Breast epithelium (tissue), 4 donors: ENCODE data around the gene CPT1B. TPM values are rescaled to one million over a fixed set of nuclear protein-coding genes. Genes with fewer than 3 reads are reported as not detected.

Experiments
- DNase-seq, 2 donors: peaks; one replicate each; pipeline ENCODE4 v3.0.0-alpha.2; 2019; ENCODE audit warnings: low spot score in 2 of 2
- H3K27ac ChIP-seq, 2 donors: fragments of 200-600 bp; sonication (generic) in 1 of 2; one replicate each; pipeline ENCODE4 v1.5.1; 2016 to 2019; ENCODE audit warnings: mild to moderate bottlenecking in 1 of 2
- H3K27me3 ChIP-seq, 2 donors: fragments of 200-600 bp; sonication (generic) in 1 of 2; one replicate each; pipeline versions ENCODE4 v1.5.1 to v1.6.0; 2017 to 2019; ENCODE audit warnings: control low read depth in 1 of 2, mild to moderate bottlenecking in 1 of 2
- H3K36me3 ChIP-seq: fragments of 200-600 bp; one replicate; pipeline ENCODE4 v1.5.1; 2019
- H3K4me1 ChIP-seq, 2 donors: fragments of 200-600 bp; sonication (generic); one replicate each; pipeline ENCODE4 v1.5.1; 2016 to 2019; ENCODE audit warnings: control low read depth in 1 of 2
- H3K4me3 ChIP-seq, 3 donors: fragments of 200-600 bp; sonication (generic); 1 replicate in 2 of 3; 2 replicates in 1 of 3; pipeline ENCODE4 v1.5.1; 2016 to 2019; ENCODE audit warnings: mild to moderate bottlenecking in 3 of 3, moderate library complexity in 2 of 3
- H3K9me3 ChIP-seq, 2 donors: fragments of 200-600 bp; sonication (generic) in 1 of 2; one replicate each; pipeline ENCODE4 v1.5.1; 2016 to 2019; ENCODE audit warnings: control low read depth in 1 of 2
- POLR2A ChIP-seq: fragments of 450-650 bp; IDR thresholded peaks from one replicate; pipeline ENCODE4 v1.6.1; 2016; ENCODE audit warnings: antibody characterized with exemption, mild to moderate bottlenecking, moderate library complexity
- POLR2AphosphoS5 ChIP-seq, 3 donors: sonication (generic); formaldehyde crosslinking; IDR thresholded peaks; one replicate each; pipeline ENCODE4 v1.6.1; 2017; ENCODE audit warnings: antibody characterized with exemption in 3 of 3
- intact Hi-C: fragments of 100-400 bp; cut with DNase I; formaldehyde crosslinking; loops from one replicate; pipeline ENCODE4 v1.15.1; 2023; ENCODE audit warnings: low total_unique reads
- total RNA-seq, 3 donors: library from RNA; depleted of rRNA; stranded (reverse); fragments of >200 nt; gene quantifications; one replicate each; pipeline ENCODE4 v1.1.0, GENCODE V29; 2016
- TF ChIP-seq, protein P1 (sequence below), 3 donors: fragments of 450-650 bp; IDR thresholded peaks; one replicate each; pipeline ENCODE4 v1.5.1; 2016 to 2017; ENCODE audit warnings: antibody characterized with exemption in 3 of 3, mild to moderate bottlenecking in 3 of 3, moderate library complexity in 3 of 3

CPT1B gene
- total RNA-seq, 3 donors from 2014 or later = 13.6 to 40.0 (median 39.4) TPM

DNA sequence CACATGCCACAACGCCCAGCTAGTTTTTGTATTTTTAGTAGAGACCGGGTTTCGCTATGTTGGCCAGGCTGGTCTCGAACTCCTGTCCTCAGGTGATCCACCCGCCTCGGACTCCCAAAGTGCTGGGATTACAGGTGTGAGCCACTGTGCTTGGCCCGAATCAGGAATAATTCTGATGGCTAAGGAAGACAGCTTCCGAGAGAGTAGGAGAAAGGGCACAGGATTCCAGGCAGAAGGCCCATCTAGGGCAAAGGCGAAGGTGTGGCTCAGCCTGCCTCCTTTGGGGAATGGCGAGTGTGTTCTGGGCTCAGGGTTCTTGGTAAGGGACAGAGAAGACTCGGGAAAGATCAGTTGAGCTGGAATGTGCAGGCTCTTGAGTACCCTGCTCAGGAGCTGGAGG, 13.9 kb downstream of the CPT1B start:
- no peaks in the 10 kb centered on the region for H3K36me3 ChIP-seq
- H3K27ac ChIP-seq = peak overlapping the region; percentile 86 to 89
- intact Hi-C loops = no loop called here
- H3K27me3 ChIP-seq = no peaks in the 10 kb centered on the region
- H3K9me3 ChIP-seq = no peaks in the 10 kb centered on the region
- no peak for DNase-seq
- H3K4me3 ChIP-seq = no peak overlapping the region
- H3K4me1 ChIP-seq = no peaks in the 10 kb centered on the region
- TF ChIP-seq POLR2AphosphoS5 (IDR thresholded peaks at IDR 0.05) = no peak
- TF ChIP-seq, protein P1, sequence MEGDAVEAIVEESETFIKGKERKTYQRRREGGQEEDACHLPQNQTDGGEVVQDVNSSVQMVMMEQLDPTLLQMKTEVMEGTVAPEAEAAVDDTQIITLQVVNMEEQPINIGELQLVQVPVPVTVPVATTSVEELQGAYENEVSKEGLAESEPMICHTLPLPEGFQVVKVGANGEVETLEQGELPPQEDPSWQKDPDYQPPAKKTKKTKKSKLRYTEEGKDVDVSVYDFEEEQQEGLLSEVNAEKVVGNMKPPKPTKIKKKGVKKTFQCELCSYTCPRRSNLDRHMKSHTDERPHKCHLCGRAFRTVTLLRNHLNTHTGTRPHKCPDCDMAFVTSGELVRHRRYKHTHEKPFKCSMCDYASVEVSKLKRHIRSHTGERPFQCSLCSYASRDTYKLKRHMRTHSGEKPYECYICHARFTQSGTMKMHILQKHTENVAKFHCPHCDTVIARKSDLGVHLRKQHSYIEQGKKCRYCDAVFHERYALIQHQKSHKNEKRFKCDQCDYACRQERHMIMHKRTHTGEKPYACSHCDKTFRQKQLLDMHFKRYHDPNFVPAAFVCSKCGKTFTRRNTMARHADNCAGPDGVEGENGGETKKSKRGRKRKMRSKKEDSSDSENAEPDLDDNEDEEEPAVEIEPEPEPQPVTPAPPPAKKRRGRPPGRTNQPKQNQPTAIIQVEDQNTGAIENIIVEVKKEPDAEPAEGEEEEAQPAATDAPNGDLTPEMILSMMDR (IDR thresholded peaks at IDR 0.05) = no peak
- no peak for TF ChIP-seq POLR2A

DNA sequence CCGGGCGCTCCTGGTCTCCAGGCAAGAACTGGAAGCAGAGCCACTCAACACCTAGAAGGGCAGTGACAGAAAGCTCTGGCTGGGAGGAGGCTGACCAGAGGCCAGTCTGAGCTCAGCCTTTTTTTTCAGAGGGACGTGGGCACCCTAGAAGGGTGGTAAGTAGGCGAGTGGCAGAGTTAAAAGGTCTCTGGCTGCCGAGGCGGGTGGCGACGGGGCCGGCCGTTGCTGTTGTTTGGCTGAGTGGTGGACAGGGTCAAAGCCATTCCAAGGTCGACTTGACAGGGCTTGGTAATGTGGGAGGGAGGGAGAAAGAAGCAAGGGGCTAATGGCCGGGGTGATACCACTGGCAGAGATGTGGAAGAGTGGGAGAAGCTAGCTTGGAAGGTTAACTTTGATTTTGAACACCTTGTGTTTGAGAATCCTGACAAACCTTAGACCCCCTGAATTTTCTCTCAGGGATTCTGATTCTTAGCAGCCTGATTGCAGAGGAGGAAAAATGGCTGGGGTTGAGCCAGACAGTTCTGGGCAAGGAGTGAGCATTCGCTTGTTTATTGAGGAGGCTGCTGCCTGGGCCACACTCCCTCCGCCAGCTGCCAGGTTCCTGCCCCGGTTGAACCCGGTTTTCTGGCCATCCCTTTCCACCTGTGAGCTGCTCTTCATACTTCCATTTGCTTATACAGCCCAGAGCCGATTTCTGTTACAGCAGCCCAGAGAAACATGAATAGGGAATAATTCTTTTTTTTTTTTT, 14.6 kb downstream of the CPT1B start:
- peak overlapping the region; percentile 86 to 89 for H3K27ac ChIP-seq
- peak overlapping the region; percentile 53 to 66 (median 60) for H3K4me3 ChIP-seq
- no peaks in the 10 kb centered on the region for H3K36me3 ChIP-seq
- no peak for DNase-seq
- TF ChIP-seq, protein P1 (IDR thresholded peaks at IDR 0.05) = no peak
- no peak for TF ChIP-seq POLR2AphosphoS5 (IDR thresholded peaks at IDR 0.05)
- no peak for TF ChIP-seq POLR2A
- no peaks in the 10 kb centered on the region for H3K27me3 ChIP-seq
- intact Hi-C loops = no loop called here
- no peaks in the 10 kb centered on the region for H3K4me1 ChIP-seq
- no peaks in the 10 kb centered on the region for H3K9me3 ChIP-seq

DNA sequence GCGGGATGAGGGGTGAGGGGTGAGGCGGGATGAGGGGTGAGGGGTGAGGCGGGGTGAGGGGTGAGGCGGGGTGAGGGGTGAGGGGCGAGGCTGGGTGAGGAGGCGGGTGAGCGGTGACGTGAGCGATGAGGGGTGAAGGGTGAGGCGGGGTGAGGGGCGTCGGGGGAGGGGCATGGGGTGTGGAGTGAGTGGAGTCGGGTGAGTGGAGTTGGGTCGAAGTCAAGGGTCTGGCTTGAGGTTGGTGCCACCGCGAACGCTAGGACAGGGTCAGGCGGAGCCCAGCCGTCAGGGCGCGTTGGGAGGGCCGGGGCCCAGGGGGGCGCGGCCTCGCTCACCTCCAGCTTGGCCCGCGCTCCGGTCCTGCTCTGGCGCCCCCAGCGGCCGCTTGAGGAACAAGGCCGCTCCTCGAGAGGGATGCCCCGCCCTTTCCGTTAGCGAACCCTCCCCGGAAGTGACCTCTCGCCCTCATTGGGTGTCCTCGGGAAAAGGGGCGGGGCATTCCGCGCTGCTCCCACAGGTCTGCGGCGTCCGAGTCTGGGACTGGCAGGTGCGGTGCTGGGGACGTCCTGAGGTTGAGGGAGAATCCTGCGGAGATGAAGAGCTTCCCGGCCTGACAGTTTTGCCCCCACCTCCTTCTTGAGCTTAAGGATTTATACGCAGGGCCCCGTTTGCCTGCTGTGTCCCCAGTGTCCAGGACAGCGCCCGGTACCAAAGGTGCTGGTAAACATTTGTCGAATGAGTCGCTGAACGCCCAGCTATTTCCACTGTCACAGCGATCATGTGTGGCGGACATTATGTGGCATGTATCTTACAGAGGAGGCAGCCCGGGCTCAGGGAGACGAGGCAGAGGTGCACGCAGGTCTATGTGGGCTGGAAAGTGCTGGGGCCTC, 15.5 kb downstream of the CPT1B start, which contains the start of gene SYCE3:
TSS of gene SYCE3 (minus strand) at position 397 of the 890 bp plus-strand sequence. CDS start 6,514 bp downstream, outside the sequence.
- intact Hi-C loops = no loop called here
- no peaks in the 10 kb centered on the region for H3K4me1 ChIP-seq
- H3K27me3 ChIP-seq = no peaks in the 10 kb centered on the region
- peak; percentile 97 to 99 for DNase-seq
- peak; percentile 43 to 88 (median 83) for TF ChIP-seq POLR2AphosphoS5 (IDR thresholded peaks at IDR 0.05)
- TF ChIP-seq, protein P1 (IDR thresholded peaks at IDR 0.05) = peak; percentile 95 to 98 (median 97)
- peak; percentile 75 for TF ChIP-seq POLR2A
- peak within 1 kb of the TSS; percentile 86 to 89 for H3K27ac ChIP-seq
- no peaks in the 10 kb centered on the region for H3K9me3 ChIP-seq
- H3K36me3 ChIP-seq = no peaks in the 10 kb centered on the region
- peak within 1 kb of the TSS; percentile 53 to 66 (median 60) for H3K4me3 ChIP-seq

DNA sequence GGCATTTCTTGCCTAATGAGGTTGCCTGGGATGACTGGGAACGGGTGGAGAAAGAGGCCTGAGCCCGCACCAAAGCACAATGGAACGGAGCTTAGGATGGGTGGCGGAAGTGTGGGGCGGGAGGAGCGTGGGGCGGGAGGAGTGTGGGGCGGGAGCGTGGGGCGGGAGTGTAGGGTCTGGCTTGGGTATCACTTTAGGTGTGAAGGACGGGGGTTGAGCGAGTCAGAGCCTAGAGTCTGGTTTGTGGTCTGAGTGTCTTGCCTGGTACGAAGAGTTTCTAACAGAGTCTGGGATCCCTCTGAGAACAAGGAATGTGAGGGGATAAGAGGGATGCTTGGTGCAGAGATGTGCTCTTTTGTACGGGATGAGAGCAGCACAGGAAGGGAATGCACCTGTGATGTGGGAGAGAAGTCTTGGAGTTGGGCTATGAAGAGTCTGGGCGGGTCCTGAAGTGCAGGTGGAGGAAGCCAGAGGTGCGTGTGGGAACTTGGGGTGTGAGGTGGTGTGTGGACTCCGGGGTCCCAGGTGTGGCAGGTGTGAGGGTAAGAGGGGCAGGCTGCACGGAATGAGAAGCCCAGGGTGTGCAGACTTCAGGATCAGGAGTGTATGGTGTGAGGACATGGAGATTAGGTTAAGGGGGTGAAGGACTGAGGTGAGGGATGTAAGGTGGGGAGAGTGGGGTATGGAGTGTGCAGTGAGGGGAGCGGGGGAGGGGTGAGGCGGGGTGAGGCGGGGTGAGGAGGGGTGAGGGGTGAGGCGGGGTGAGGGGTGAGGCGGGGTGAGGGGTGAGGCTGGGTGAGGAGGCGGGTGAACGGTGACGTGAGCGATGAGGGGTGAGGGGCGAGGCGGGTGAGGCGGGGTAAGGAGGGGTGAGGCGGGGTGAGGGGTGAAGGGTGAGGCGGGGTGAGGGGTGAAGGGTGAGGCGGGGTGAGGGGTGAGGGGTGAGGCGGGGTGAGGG, 16.5 kb downstream of the CPT1B start:
- Histone ChIP-seq H3K27me3 (no peaks in the 10 kb centered on the region), H3K36me3 (no peaks in the 10 kb centered on the region), H3K4me1 (no peaks in the 10 kb centered on the region), H3K9me3 (no peaks in the 10 kb centered on the region), H3K4me3 (no peak overlapping the region), H3K27ac (no peak overlapping the region)
- intact Hi-C loops = no loop called here
- TF ChIP-seq POLR2A = no peak
- DNase-seq = no peak

DNA sequence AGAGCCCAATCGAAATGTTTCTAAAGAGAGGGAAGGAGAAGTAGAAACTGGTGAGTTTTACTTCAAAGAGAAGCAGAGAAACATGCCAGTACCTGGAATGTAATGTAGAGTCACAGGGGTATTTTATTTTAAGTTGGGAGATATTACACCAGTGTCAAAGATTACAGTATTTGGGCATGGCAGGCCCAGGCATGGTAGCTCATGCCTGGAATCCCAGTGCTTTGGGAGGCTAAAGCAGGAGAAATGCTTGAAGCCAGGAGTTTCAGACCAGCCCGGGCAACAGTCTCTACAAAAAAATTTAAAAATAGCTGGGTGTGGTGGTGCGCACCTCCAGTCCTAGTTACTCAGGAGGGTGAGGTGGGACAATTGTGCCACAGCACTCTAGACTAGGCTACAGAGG, 18.2 kb downstream of the CPT1B start:
- TF ChIP-seq, protein P1 (IDR thresholded peaks at IDR 0.05) = no peak
- TF ChIP-seq POLR2A = no peak
- intact Hi-C loops = no loop called here
- Histone ChIP-seq H3K4me1 (no peaks in the 10 kb centered on the region), H3K27ac (no peak overlapping the region), H3K27me3 (no peaks in the 10 kb centered on the region), H3K4me3 (no peak overlapping the region), H3K36me3 (no peaks in the 10 kb centered on the region), H3K9me3 (no peaks in the 10 kb centered on the region)
- DNase-seq = no peak
